HCT116 (cell line): ENCODE measurements around the gene ATP12A.

ENCODE experiments used
- CEBPB ChIP-seq: IDR thresholded peaks from 2 replicates; pipeline ENCODE4 v1.6.1; 2012; ENCODE audit warnings: low read depth
- EZH2 ChIP-seq: fragments of 200-600 bp; sonication (generic); IDR thresholded peaks from 2 replicates; pipeline ENCODE4 v1.6.1; 2017; ENCODE audit warnings: antibody characterized with exemption, mixed run types
- POLR2A ChIP-seq: IDR thresholded peaks from 2 replicates; pipeline ENCODE4 v1.7.0; 2011; ENCODE audit warnings: borderline replicate concordance; ENCODE audit not compliant: insufficient read depth, insufficient read length; ENCODE audit errors: extremely low read depth
- POLR2AphosphoS5 ChIP-seq: IDR thresholded peaks from 2 replicates; pipeline ENCODE4 v1.6.1; 2011; ENCODE audit warnings: mild to moderate bottlenecking, low read depth, low read length, moderate library complexity
- TF ChIP-seq, protein P1 (sequence below), 3 experiments: fragments of 200-600 bp in 1 of 3; sonication (generic) in 1 of 3; IDR thresholded peaks in 2 of 3; conservative IDR thresholded peaks in 1 of 3; 2 replicates each; pipeline ENCODE4 v1.5.1; 2012 to 2017; ENCODE audit warnings: low read depth in 2 of 3, low read length in 2 of 3, antibody characterized with exemption in 1 of 3, borderline replicate concordance in 1 of 3, control low read depth in 1 of 3, mild to moderate bottlenecking in 1 of 3, mixed read lengths in 1 of 3, mixed run types in 1 of 3, moderate library complexity in 1 of 3; ENCODE audit not compliant: insufficient read depth in 1 of 3
- TF ChIP-seq, protein P2 (sequence below): IDR thresholded peaks from 2 replicates; pipeline ENCODE4 v1.6.1; 2011; ENCODE audit warnings: mild to moderate bottlenecking, low read length, moderate library complexity; ENCODE audit not compliant: insufficient replicate concordance; ENCODE audit errors: extremely low read depth
- TF ChIP-seq, protein P3 (sequence below): IDR thresholded peaks from 2 replicates; pipeline ENCODE4 v1.6.1; 2012; ENCODE audit warnings: low read depth

DNA sequence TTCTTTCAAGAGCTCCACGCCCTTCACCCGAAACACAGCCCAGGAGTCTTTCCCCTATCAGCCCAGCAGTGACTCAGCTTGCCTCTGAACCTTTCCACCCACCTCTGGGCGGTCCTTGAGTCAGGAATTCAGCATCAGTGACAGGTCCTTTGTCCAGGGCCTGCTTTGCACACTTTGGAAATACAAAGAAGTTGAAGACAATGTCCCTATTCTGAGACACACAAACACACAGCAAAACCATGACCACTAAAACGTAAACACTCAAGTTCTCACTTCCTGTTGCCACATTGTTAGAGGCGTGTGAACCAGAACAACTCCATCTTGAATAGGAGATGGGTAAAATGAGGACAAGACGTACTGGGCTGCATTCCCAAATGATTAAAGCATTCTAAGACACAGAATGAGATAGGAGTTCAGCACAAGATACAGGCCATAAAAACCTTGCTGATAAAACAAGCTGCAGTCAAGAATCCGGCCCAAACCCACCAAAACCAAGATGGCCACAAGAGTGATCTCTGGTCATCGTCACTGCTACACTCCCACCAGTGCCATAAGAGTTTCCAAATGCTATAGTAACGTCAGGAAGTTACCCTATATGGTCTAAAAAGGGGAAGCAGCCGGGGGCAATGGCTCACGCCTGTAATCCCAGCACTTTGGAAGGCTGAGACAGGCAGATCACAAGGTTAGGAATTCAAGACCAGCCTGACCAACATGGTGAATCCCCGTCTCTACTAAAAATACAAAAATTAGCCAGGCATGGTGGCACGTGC lies 49.2 kb upstream of the ATP12A start:
- TF ChIP-seq, protein P1, sequence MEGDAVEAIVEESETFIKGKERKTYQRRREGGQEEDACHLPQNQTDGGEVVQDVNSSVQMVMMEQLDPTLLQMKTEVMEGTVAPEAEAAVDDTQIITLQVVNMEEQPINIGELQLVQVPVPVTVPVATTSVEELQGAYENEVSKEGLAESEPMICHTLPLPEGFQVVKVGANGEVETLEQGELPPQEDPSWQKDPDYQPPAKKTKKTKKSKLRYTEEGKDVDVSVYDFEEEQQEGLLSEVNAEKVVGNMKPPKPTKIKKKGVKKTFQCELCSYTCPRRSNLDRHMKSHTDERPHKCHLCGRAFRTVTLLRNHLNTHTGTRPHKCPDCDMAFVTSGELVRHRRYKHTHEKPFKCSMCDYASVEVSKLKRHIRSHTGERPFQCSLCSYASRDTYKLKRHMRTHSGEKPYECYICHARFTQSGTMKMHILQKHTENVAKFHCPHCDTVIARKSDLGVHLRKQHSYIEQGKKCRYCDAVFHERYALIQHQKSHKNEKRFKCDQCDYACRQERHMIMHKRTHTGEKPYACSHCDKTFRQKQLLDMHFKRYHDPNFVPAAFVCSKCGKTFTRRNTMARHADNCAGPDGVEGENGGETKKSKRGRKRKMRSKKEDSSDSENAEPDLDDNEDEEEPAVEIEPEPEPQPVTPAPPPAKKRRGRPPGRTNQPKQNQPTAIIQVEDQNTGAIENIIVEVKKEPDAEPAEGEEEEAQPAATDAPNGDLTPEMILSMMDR (IDR thresholded peaks at IDR 0.05 in 2 of 3, conservative IDR thresholded peaks at IDR 0.05 in 1 of 3; ENCODE audit: borderline replicate concordance in 1 of 3, insufficient read depth in 1 of 3, low read depth in 2 of 3, low read length in 2 of 3) = no peak
- TF ChIP-seq POLR2AphosphoS5 (no peak), POLR2A (no peak), CEBPB (no peak), EZH2 (no peak)
- TF ChIP-seq, protein P2, sequence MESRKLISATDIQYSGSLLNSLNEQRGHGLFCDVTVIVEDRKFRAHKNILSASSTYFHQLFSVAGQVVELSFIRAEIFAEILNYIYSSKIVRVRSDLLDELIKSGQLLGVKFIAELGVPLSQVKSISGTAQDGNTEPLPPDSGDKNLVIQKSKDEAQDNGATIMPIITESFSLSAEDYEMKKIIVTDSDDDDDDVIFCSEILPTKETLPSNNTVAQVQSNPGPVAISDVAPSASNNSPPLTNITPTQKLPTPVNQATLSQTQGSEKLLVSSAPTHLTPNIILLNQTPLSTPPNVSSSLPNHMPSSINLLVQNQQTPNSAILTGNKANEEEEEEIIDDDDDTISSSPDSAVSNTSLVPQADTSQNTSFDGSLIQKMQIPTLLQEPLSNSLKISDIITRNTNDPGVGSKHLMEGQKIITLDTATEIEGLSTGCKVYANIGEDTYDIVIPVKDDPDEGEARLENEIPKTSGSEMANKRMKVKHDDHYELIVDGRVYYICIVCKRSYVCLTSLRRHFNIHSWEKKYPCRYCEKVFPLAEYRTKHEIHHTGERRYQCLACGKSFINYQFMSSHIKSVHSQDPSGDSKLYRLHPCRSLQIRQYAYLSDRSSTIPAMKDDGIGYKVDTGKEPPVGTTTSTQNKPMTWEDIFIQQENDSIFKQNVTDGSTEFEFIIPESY = no peak
- TF ChIP-seq, protein P3, sequence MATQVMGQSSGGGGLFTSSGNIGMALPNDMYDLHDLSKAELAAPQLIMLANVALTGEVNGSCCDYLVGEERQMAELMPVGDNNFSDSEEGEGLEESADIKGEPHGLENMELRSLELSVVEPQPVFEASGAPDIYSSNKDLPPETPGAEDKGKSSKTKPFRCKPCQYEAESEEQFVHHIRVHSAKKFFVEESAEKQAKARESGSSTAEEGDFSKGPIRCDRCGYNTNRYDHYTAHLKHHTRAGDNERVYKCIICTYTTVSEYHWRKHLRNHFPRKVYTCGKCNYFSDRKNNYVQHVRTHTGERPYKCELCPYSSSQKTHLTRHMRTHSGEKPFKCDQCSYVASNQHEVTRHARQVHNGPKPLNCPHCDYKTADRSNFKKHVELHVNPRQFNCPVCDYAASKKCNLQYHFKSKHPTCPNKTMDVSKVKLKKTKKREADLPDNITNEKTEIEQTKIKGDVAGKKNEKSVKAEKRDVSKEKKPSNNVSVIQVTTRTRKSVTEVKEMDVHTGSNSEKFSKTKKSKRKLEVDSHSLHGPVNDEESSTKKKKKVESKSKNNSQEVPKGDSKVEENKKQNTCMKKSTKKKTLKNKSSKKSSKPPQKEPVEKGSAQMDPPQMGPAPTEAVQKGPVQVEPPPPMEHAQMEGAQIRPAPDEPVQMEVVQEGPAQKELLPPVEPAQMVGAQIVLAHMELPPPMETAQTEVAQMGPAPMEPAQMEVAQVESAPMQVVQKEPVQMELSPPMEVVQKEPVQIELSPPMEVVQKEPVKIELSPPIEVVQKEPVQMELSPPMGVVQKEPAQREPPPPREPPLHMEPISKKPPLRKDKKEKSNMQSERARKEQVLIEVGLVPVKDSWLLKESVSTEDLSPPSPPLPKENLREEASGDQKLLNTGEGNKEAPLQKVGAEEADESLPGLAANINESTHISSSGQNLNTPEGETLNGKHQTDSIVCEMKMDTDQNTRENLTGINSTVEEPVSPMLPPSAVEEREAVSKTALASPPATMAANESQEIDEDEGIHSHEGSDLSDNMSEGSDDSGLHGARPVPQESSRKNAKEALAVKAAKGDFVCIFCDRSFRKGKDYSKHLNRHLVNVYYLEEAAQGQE = no peak
